Breast epithelium (tissue), 4 donors: ENCODE data around the gene SMIM3. TPM values are rescaled to one million over a fixed set of nuclear protein-coding genes. Genes with fewer than 3 reads are reported as not detected.
"Not testable (repeated sequence)": the region's sequence is repeated elsewhere in the genome, so short reads cannot be mapped to it uniquely, and the experiment has no call there.

ENCODE experiments used
- DNase-seq, 2 donors: peaks; one replicate each; pipeline ENCODE4 v3.0.0-alpha.2; 2019; ENCODE audit warnings: low spot score in 2 of 2
- H3K27ac ChIP-seq, 2 donors: fragments of 200-600 bp; sonication (generic) in 1 of 2; one replicate each; pipeline ENCODE4 v1.5.1; 2016 to 2019; ENCODE audit warnings: mild to moderate bottlenecking in 1 of 2
- H3K27me3 ChIP-seq, 2 donors: fragments of 200-600 bp; sonication (generic) in 1 of 2; one replicate each; pipeline versions ENCODE4 v1.5.1 to v1.6.0; 2017 to 2019; ENCODE audit warnings: control low read depth in 1 of 2, mild to moderate bottlenecking in 1 of 2
- H3K36me3 ChIP-seq: fragments of 200-600 bp; one replicate; pipeline ENCODE4 v1.5.1; 2019
- H3K4me1 ChIP-seq, 2 donors: fragments of 200-600 bp; sonication (generic); one replicate each; pipeline ENCODE4 v1.5.1; 2016 to 2019; ENCODE audit warnings: control low read depth in 1 of 2
- H3K4me3 ChIP-seq, 3 donors: fragments of 200-600 bp; sonication (generic); 1 replicate in 2 of 3; 2 replicates in 1 of 3; pipeline ENCODE4 v1.5.1; 2016 to 2019; ENCODE audit warnings: mild to moderate bottlenecking in 3 of 3, moderate library complexity in 2 of 3
- H3K9me3 ChIP-seq, 2 donors: fragments of 200-600 bp; sonication (generic) in 1 of 2; one replicate each; pipeline ENCODE4 v1.5.1; 2016 to 2019; ENCODE audit warnings: control low read depth in 1 of 2
- POLR2A ChIP-seq: fragments of 450-650 bp; IDR thresholded peaks from one replicate; pipeline ENCODE4 v1.6.1; 2016; ENCODE audit warnings: antibody characterized with exemption, mild to moderate bottlenecking, moderate library complexity
- POLR2AphosphoS5 ChIP-seq, 3 donors: sonication (generic); formaldehyde crosslinking; IDR thresholded peaks; one replicate each; pipeline ENCODE4 v1.6.1; 2017; ENCODE audit warnings: antibody characterized with exemption in 3 of 3
- intact Hi-C: fragments of 100-400 bp; cut with DNase I; formaldehyde crosslinking; loops from one replicate; pipeline ENCODE4 v1.15.1; 2023; ENCODE audit warnings: low total_unique reads
- total RNA-seq, 3 donors: library from RNA; depleted of rRNA; stranded (reverse); fragments of >200 nt; gene quantifications; one replicate each; pipeline ENCODE4 v1.1.0, GENCODE V29; 2016
- TF ChIP-seq, protein P1 (sequence below), 3 donors: fragments of 450-650 bp; IDR thresholded peaks; one replicate each; pipeline ENCODE4 v1.5.1; 2016 to 2017; ENCODE audit warnings: antibody characterized with exemption in 3 of 3, mild to moderate bottlenecking in 3 of 3, moderate library complexity in 3 of 3

Gene SMIM3
- total RNA-seq, 3 donors from 2014 or later = 47.9 to 191 (median 81.0) TPM

DNA sequence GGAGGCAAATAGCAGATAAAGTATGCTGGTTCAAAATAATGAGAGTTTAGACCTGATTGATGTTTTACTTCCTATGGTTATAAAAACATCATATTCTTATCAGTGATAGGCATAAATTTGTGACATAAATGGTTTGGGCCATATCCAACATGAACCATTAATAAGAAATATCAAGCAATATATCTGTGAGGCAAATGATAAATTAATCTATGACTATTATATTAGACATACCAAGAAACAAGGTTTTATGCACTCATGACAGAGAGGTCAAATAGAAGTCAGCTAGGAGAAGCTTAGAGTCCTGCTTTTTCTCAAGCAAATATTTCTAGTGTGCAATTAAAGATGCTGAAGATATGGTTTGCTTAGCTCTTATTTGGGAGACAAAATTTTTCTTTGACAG, 10.4 kb downstream of the SMIM3 start:
- TF ChIP-seq POLR2AphosphoS5 (IDR thresholded peaks at IDR 0.05) = no peak
- TF ChIP-seq POLR2A = no peak
- TF ChIP-seq, protein P1, sequence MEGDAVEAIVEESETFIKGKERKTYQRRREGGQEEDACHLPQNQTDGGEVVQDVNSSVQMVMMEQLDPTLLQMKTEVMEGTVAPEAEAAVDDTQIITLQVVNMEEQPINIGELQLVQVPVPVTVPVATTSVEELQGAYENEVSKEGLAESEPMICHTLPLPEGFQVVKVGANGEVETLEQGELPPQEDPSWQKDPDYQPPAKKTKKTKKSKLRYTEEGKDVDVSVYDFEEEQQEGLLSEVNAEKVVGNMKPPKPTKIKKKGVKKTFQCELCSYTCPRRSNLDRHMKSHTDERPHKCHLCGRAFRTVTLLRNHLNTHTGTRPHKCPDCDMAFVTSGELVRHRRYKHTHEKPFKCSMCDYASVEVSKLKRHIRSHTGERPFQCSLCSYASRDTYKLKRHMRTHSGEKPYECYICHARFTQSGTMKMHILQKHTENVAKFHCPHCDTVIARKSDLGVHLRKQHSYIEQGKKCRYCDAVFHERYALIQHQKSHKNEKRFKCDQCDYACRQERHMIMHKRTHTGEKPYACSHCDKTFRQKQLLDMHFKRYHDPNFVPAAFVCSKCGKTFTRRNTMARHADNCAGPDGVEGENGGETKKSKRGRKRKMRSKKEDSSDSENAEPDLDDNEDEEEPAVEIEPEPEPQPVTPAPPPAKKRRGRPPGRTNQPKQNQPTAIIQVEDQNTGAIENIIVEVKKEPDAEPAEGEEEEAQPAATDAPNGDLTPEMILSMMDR (IDR thresholded peaks at IDR 0.05) = no peak
- Histone ChIP-seq H3K27ac (peak overlapping the region in 1 of 2 donors; percentile 83), H3K4me3 (no peak overlapping the region), H3K27me3 (no peaks in the 10 kb centered on the region), H3K36me3 (no peaks in the 10 kb centered on the region), H3K9me3 (no peaks in the 10 kb centered on the region), H3K4me1 (peaks cover 5 to 17% of the 10 kb centered on the region in 2 donors)
- intact Hi-C loops = no loop called here
- no peak for DNase-seq

DNA sequence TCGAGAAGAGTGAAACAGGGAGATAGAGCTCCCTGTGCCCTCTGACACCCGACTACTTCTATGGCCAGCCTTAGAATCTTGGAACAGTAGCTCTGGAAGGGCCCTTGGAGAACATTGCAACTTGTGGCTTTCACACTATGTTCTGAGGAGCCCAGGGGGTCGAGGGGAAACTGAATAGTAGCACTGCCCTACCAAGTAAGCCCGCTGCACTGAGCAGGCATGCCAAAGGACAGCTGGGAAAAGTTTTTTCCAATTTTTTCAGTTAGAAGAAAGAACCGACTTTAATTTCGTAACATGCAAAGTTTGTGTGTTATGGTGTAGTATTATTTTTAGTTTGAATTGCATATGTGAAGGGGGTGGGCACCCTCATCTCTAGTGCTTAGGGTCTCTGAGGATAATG, 10.9 kb downstream of the SMIM3 start:
- no peak for DNase-seq
- peaks cover 3 to 13% of the 10 kb centered on the region in 2 donors for H3K4me1 ChIP-seq
- TF ChIP-seq POLR2A (no peak), POLR2AphosphoS5 (IDR thresholded peaks at IDR 0.05) (no peak)
- TF ChIP-seq, protein P1 (IDR thresholded peaks at IDR 0.05) = no peak
- no peaks in the 10 kb centered on the region for H3K9me3 ChIP-seq
- H3K36me3 ChIP-seq = no peaks in the 10 kb centered on the region
- H3K4me3 ChIP-seq = peak overlapping the region in 1 of 3 donors; percentile 29
- intact Hi-C loops = no loop called here
- H3K27ac ChIP-seq = peak overlapping the region; percentile 76 to 83
- no peaks in the 10 kb centered on the region for H3K27me3 ChIP-seq

DNA sequence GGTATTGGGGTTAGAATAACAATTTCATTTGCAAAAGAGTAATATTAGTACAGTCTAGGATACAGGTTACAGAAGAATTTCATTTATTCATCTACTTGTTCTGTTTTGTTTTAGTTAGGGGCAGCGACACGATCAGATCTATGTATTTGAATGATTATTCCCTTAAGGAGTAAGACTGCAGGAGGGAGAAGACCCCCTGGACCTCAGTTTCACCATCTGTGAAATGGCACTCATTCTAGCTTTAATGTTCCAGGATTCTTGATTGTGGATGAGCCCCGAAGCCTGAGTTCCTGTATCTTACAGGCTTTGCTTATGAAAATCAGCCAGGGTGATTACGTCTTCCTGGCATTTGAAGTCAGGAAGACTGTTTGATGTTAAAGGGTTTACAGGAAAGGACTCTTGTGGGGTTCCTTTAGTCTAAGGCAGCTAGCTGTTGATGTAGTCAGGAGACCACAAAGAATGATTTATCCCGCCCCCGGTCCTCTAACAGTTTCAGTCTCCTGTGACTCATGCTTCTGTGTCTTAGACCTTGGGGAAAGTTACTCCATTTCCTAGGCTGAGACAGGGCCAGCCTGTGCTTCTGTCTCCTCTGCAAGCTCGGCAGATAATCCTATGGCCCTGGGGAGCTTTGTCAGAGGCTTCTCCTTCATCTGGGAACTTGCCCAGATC, 11.5 kb downstream of the SMIM3 start:
- no peak for TF ChIP-seq POLR2A
- TF ChIP-seq, protein P1 (IDR thresholded peaks at IDR 0.05) = no peak
- TF ChIP-seq POLR2AphosphoS5 (IDR thresholded peaks at IDR 0.05) = no peak
- no peaks in the 10 kb centered on the region for H3K36me3 ChIP-seq
- no peaks in the 10 kb centered on the region for H3K9me3 ChIP-seq
- H3K4me3 ChIP-seq = peak overlapping the region in 1 of 3 donors; percentile 29
- H3K4me1 ChIP-seq = peaks cover 3 to 11% of the 10 kb centered on the region in 2 donors
- intact Hi-C loops = no loop called here
- peak in 1 of 2 donors; percentile 63 for DNase-seq
- H3K27me3 ChIP-seq = no peaks in the 10 kb centered on the region
- peak overlapping the region; percentile 76 to 83 for H3K27ac ChIP-seq

DNA sequence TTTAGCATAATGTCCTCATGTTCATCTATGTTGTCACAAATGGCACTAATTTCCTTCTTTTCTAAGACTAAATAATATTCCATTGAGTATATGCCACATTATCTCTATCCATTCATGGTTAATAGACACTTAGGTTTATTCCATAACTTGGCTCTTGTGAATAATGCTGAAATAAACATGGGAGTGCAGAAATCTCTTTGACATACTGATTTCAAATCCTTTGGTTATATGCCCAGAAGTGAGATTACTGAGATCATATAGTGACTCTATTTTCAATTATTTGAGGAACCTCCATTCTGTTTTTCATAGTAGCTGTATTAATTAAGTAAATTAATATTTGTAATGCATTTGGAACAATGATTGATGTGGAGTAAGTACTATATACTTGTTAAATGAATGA, 13.0 kb downstream of the SMIM3 start:
- Histone ChIP-seq H3K27ac (no peak overlapping the region), H3K4me3 (no peak overlapping the region), H3K36me3 (peaks cover 8% of the 10 kb centered on the region), H3K9me3 (no peaks in the 10 kb centered on the region), H3K27me3 (no peaks in the 10 kb centered on the region), H3K4me1 (peaks cover 3 to 11% of the 10 kb centered on the region in 2 donors)
- TF ChIP-seq POLR2A (no peak), POLR2AphosphoS5 (IDR thresholded peaks at IDR 0.05) (no peak)
- TF ChIP-seq, protein P1 (IDR thresholded peaks at IDR 0.05) = no peak
- DNase-seq = no peak
- intact Hi-C loops = no loop called here

DNA sequence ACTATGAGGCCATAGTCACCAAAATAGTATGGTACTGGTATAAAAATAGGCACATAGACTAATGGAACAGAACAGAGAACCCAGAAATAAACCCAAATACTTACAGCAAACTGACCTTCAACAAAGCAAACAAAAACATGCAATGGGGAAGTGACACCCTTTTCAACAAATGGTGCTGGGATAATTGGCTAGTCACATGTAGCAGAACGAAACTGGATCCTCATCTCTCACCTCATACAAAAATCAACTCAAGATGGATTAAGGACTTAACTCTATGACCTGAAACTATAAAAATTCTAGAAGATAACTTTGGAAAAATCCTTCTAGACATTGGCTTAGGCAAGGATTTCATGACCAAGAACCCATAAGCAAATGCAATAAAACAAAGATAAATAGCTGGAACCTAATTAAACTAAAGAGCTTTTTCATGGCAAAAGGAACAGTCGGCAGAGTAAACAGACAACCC, 14.9 kb downstream of the SMIM3 start:
- intact Hi-C loops, H3K4me3 ChIP-seq, H3K27ac ChIP-seq, DNase-seq, H3K27me3 ChIP-seq, H3K9me3 ChIP-seq: not testable (repeated sequence)
- Histone ChIP-seq H3K4me1 (peaks cover 3 to 11% of the 10 kb centered on the region in 2 donors), H3K36me3 (peaks cover 11% of the 10 kb centered on the region)
